GM04504 (cell line): ENCODE data around the gene PCSK4.
"Not testable (repeated sequence)": the region's sequence is repeated elsewhere in the genome, so short reads cannot be mapped to it uniquely, and the experiment has no call there.

Experiments
- DNase-seq: peaks from one replicate; pipeline ENCODE4 v3.0.0-alpha.2; 2012; ENCODE audit warnings: low read depth

The PCSK4 gene

GRCh38 chr19:1505012-1505411 is 14.9 kb upstream of the PCSK4 start:
- DNase-seq: no peak

GRCh38 chr19:1503925-1504773 is 14.0 kb upstream of the PCSK4 start:
- DNase-seq: no peak

GRCh38 chr19:1503089-1503924 is 13.2 kb upstream of the PCSK4 start:
- DNase-seq: no peak

GRCh38 chr19:1502433-1503088 is 12.4 kb upstream of the PCSK4 start:
- DNase-seq: no peak

GRCh38 chr19:1501200-1501595 is 11.0 kb upstream of the PCSK4 start:
- no peak for DNase-seq

- DNase-seq: not testable (repeated sequence)
These were observed 9.1 kb upstream of the PCSK4 start for GRCh38 chr19:1499231-1499630.

GRCh38 chr19:1497578-1498235 is 7.6 kb upstream of the PCSK4 start:
- DNase-seq: no peak

- DNase-seq: no peak
These were observed 6.8 kb upstream of the PCSK4 start for GRCh38 chr19:1496714-1497577.

- DNase-seq: no peak
These were observed 5.9 kb upstream of the PCSK4 start for GRCh38 chr19:1495799-1496713.

GRCh38 chr19:1495051-1495798 is 5.1 kb upstream of the PCSK4 start:
- DNase-seq: no peak

- DNase-seq: no peak
These were observed 4.1 kb upstream of the PCSK4 start for GRCh38 chr19:1494115-1494815.

GRCh38 chr19:1492474-1493006 is 2.4 kb upstream of the PCSK4 start:
- DNase-seq: no peak

GRCh38 chr19:1491849-1492170 is 1.7 kb upstream of the PCSK4 start:
- no peak for DNase-seq

GRCh38 chr19:1491114-1491848 is 1.1 kb upstream of the PCSK4 start, which contains the start of gene REEP6:
Gene REEP6, plus strand, starts transcription at chr19:1491181. Its CDS starts 89 bp downstream, at chr19:1491270.
- DNase-seq: no peak

GRCh38 chr19:1489463-1490310 is 463 bp downstream of the PCSK4 start:
- no peak for DNase-seq

- DNase-seq: no peak
These were observed 1.9 kb downstream of the PCSK4 start for GRCh38 chr19:1488282-1488601.
